Measurements from ENCODE around the gene KRR1. TPM values are rescaled to one million over a fixed set of nuclear protein-coding genes. Genes with fewer than 3 reads are reported as not detected.

KRR1 gene
- total and polyA plus RNA-seq, 7 experiments from 2014 or later, result 64.0 to 120 (median 73.7) TPM

DNA sequence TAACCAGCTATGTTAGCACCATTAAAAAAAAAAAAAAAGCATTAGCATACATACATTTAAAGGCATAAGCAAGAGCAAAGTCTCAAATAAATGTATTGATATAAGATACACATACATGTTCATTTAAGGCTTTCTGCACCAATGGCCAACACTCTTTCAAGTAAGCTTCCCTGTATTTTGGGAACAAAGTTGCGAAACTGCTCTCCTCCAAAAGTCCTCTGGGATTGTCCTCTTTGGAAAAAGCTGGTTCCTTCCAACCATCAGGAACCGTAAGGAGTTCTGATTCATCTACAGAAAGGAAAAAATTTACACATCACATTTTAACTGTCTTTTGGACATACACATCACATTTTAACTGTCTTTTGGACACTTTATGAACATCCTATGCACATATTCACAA lies 3.2 kb downstream of the KRR1 start:
- ChIA-PET CTCF (interaction anchor here (0.6 to 2.1 kb wide), 5 partner anchors 24 to 178 kb away, joined by 3 to 19 read pairs (median 4); partner anchors contain the start of genes CAPS2 and GLIPR1L1), POLR2A (interaction anchor here (0.7 kb wide), 1 partner anchor 24 kb away, joined by 4 read pairs; no protein-coding TSS in a partner anchor)
- intact Hi-C loops (cut with micrococcal nuclease), result loop anchor here in 1 of 2 donors (5.0 kb wide), 1 partner anchor 821 kb away; no protein-coding TSS in a partner anchor
- Histone ChIP-seq H3K4me3 (ENCODE audit: low read length) (no peak overlapping the region), H3K27me3 (ENCODE audit: control insufficient read depth in 2 of 2, insufficient read depth in 2 of 2, low read length in 2 of 2) (no peaks in the 10 kb centered on the region), H3K36me3 (ENCODE audit: control insufficient read depth in 2 of 3, insufficient read depth in 3 of 3, low read length in 3 of 3) (peaks cover 6 to 31% (median 15%) of the 10 kb centered on the region in 3 experiments), H3K9me3 (ENCODE audit: control insufficient read depth in 2 of 3, low read length in 3 of 3) (no peaks in the 10 kb centered on the region), H3K27ac (ENCODE audit: low read depth, low read length) (no peak overlapping the region), H3K4me1 (ENCODE audit: control insufficient read depth in 2 of 2, insufficient read depth in 2 of 2, low read length in 2 of 2) (peaks cover 13% of the 10 kb centered on the region in 2 donors)
- peaks cover 3 to 23% (median 12%) of the 10 kb centered on the region in 5 donors for H3K36me3 Mint-ChIP-seq
- peaks cover 19 to 52% (median 42%) of the 10 kb centered on the region in 7 donors for H3K4me1 Mint-ChIP-seq
- no peaks in the 10 kb centered on the region for H3K27me3 Mint-ChIP-seq
- no peak overlapping the region for H3K4me3 Mint-ChIP-seq
- H3K9me3 Mint-ChIP-seq, result peaks cover 0 to 6% (median 0%) of the 10 kb centered on the region in 11 donors
- DNase-seq (no peak), ATAC-seq (no peak)
- peak overlapping the region in 1 of 9 donors; percentile 34 for H3K27ac Mint-ChIP-seq

DNA sequence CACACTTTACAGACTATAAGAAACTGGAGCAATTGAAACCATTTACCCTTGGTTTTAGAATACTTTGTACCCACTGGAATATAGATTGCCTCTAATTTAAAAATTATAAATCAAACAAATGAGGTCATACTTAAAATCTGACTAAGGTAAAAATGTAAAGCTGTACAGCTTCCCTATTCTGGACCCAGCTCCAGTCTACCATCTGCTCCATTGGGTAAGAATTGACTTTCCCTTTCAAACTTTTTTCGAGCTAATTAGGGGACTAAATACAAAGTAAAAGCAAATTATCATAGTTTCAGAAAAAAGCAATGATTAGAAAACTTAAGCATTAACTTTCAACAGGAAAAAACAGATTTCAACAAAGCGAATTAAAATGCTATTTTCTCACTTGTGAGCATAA lies 4.3 kb downstream of the KRR1 start:
- Histone ChIP-seq H3K36me3 (ENCODE audit: control insufficient read depth in 2 of 3, insufficient read depth in 3 of 3, low read length in 3 of 3) (peaks cover 10 to 41% (median 19%) of the 10 kb centered on the region in 3 experiments), H3K4me3 (ENCODE audit: low read length) (no peak overlapping the region), H3K27me3 (ENCODE audit: control insufficient read depth in 2 of 2, insufficient read depth in 2 of 2, low read length in 2 of 2) (no peaks in the 10 kb centered on the region), H3K9me3 (ENCODE audit: control insufficient read depth in 2 of 3, low read length in 3 of 3) (no peaks in the 10 kb centered on the region), H3K27ac (ENCODE audit: low read depth, low read length) (no peak overlapping the region), H3K4me1 (ENCODE audit: control insufficient read depth in 2 of 2, insufficient read depth in 2 of 2, low read length in 2 of 2) (peaks cover 13% of the 10 kb centered on the region in 2 donors)
- peaks cover 3 to 23% (median 12%) of the 10 kb centered on the region in 5 donors for H3K36me3 Mint-ChIP-seq
- H3K9me3 Mint-ChIP-seq, result peaks cover 0 to 6% (median 0%) of the 10 kb centered on the region in 11 donors
- H3K27ac Mint-ChIP-seq, result peak overlapping the region in 1 of 9 donors; percentile 49
- intact Hi-C loops (cut with micrococcal nuclease), result loop anchor here in 1 of 2 donors (5.0 kb wide), 1 partner anchor 820 kb away; no protein-coding TSS in a partner anchor
- no peaks in the 10 kb centered on the region for H3K27me3 Mint-ChIP-seq
- ChIA-PET POLR2A (interaction anchor here (0.6 to 1.4 kb wide), 2 partner anchors 26 to 1053 kb away, joined by 4 read pairs; partner anchors contain the start of gene GLIPR1), CTCF (interaction anchor here (0.8 to 2.1 kb wide), 4 partner anchors 23 to 175 kb away, joined by 3 to 19 read pairs (median 6); partner anchors contain the start of genes GLIPR1L1 and GLIPR1L2)
- ATAC-seq (no peak), DNase-seq (no peak)
- peaks cover 19 to 51% (median 41%) of the 10 kb centered on the region in 7 donors for H3K4me1 Mint-ChIP-seq
- no peak overlapping the region for H3K4me3 Mint-ChIP-seq

DNA sequence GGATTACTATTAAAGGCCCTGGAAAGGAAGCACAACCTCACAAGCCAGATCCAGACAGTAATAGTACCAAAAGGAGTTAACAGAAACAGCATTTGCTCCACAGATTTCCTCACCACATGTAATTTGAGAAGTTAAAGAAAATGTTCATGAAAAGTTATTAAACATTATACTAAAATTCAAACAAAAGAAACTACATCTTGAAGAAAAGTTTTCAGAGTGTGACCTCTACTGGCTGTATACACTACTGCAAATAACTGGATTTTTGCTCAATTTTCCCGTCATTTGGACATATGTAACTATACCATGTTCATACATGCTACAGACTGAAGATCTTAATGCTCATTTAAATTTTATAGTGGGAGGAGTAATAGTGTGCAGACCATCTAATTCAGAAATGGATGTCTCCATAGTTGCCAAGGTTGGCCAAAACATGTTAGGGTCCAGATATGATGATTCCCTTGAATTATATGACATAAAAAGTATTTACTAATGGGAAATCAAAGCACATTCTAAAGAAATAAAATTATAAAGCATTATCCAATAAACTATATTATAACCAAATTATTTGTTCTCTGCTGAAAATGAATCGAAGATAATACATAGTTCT lies 5.6 kb downstream of the KRR1 start:
- no peaks in the 10 kb centered on the region for H3K27me3 Mint-ChIP-seq
- ChIA-PET POLR2A (no interaction called here), CTCF (interaction anchor here (1.2 to 1.3 kb wide), 3 partner anchors 27 to 171 kb away, joined by 4 to 5 read pairs (median 5); partner anchors contain the start of gene GLIPR1L1)
- H3K9me3 Mint-ChIP-seq, result no peaks in the 10 kb centered on the region
- peaks cover 10 to 51% (median 23%) of the 10 kb centered on the region in 3 experiments for H3K36me3 ChIP-seq (ENCODE audit: control insufficient read depth in 2 of 3, insufficient read depth in 3 of 3, low read length in 3 of 3)
- H3K27me3 ChIP-seq (ENCODE audit: control insufficient read depth in 2 of 2, insufficient read depth in 2 of 2, low read length in 2 of 2), result no peaks in the 10 kb centered on the region
- no peak overlapping the region for H3K27ac ChIP-seq (ENCODE audit: low read depth, low read length)
- DNase-seq, result peak in 4 of 9 donors; percentile 18 to 42 (median 29)
- peak overlapping the region in 4 of 9 donors; percentile 0 to 71 (median 5) for H3K27ac Mint-ChIP-seq
- H3K4me3 Mint-ChIP-seq, result no peak overlapping the region
- no peaks in the 10 kb centered on the region for H3K9me3 ChIP-seq (ENCODE audit: control insufficient read depth in 2 of 3, low read length in 3 of 3)
- no peak overlapping the region for H3K4me3 ChIP-seq (ENCODE audit: low read length)
- peak; percentile 75 for ATAC-seq
- intact Hi-C loops (cut with micrococcal nuclease), result loop anchor here (1.0 to 5.0 kb wide), 5 partner anchors 69 to 819 kb away; partner anchors contain the start of genes GLIPR1L1 (in 2 of the 2) and GLIPR1L2 (in 1 of the 2)
- H3K4me1 Mint-ChIP-seq, result peaks cover 14 to 38% (median 32%) of the 10 kb centered on the region in 7 donors
- H3K36me3 Mint-ChIP-seq, result peaks cover 0 to 28% (median 10%) of the 10 kb centered on the region in 5 donors
- peaks cover 12 to 13% of the 10 kb centered on the region in 2 donors for H3K4me1 ChIP-seq (ENCODE audit: control insufficient read depth in 2 of 2, insufficient read depth in 2 of 2, low read length in 2 of 2)

DNA sequence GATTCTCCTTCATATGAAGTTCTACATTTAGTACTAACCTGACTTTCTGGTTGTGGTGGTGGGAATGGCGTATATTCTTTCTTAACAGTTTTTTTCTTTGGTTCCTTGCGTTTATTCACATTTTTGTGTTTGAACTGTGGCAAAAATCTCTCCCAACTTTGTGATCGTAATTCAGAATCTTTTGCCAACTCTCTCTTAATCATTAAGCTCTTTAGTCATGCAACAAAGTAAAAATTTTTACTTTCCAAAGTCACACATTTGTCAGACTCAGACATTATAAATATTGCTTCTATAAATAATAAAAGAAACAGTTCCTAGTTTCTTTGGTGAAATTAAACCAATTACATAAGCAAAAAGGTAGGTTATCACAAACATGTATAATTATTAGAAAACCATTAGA lies 7.5 kb downstream of the KRR1 start:
- H3K4me3 Mint-ChIP-seq, result no peak overlapping the region
- H3K4me1 ChIP-seq (ENCODE audit: control insufficient read depth in 2 of 2, insufficient read depth in 2 of 2, low read length in 2 of 2), result no peaks in the 10 kb centered on the region
- POLR2A ChIA-PET, result no interaction called here

DNA sequence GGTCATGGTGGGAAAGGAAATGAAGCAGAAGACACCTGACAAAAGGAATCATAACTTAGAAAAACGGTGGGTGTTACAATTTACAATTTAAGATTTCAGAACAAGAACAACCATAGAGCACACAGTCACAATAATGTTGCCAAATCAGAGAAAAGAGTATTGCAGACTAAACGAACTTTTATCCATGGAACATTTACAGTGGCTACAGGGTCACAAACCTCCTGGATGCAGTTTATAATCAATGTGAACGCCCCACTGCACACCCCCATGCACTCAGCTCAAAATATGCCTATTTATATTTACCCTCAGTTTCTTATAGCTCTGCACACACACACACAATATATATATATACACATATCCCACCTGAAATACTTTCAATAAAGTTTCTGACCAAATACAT lies 8.0 kb downstream of the KRR1 start:
- DNase-seq (no peak), ATAC-seq (no peak)
- Histone ChIP-seq H3K4me1 (ENCODE audit: control insufficient read depth in 2 of 2, insufficient read depth in 2 of 2, low read length in 2 of 2) (no peaks in the 10 kb centered on the region), H3K27ac (ENCODE audit: low read depth, low read length) (no peak overlapping the region), H3K9me3 (ENCODE audit: control insufficient read depth in 2 of 3, low read length in 3 of 3) (no peaks in the 10 kb centered on the region), H3K4me3 (ENCODE audit: low read length) (no peak overlapping the region), H3K36me3 (ENCODE audit: control insufficient read depth in 2 of 3, insufficient read depth in 3 of 3, low read length in 3 of 3) (peaks cover 10 to 63% (median 32%) of the 10 kb centered on the region in 3 experiments), H3K27me3 (ENCODE audit: control insufficient read depth in 2 of 2, insufficient read depth in 2 of 2, low read length in 2 of 2) (no peaks in the 10 kb centered on the region)
- H3K4me3 Mint-ChIP-seq, result no peak overlapping the region
- peak overlapping the region in 1 of 9 donors; percentile 20 for H3K27ac Mint-ChIP-seq
- no peaks in the 10 kb centered on the region for H3K9me3 Mint-ChIP-seq
- ChIA-PET CTCF (interaction anchor here (0.5 to 2.1 kb wide), 4 partner anchors 19 to 1252 kb away, joined by 3 to 16 read pairs (median 4); partner anchors contain the start of gene GLIPR1L1), POLR2A (no interaction called here)
- peaks cover 3 to 39% (median 12%) of the 10 kb centered on the region in 5 donors for H3K36me3 Mint-ChIP-seq
- intact Hi-C loops (cut with micrococcal nuclease), result no loop called here
- H3K27me3 Mint-ChIP-seq, result no peaks in the 10 kb centered on the region
- H3K4me1 Mint-ChIP-seq, result peaks cover 5 to 19% (median 13%) of the 10 kb centered on the region in 7 donors

More for the DNA sequence above, 7.5 kb downstream of the KRR1 start:
- Histone ChIP-seq H3K27ac (ENCODE audit: low read depth, low read length) (no peak overlapping the region), H3K27me3 (ENCODE audit: control insufficient read depth in 2 of 2, insufficient read depth in 2 of 2, low read length in 2 of 2) (no peaks in the 10 kb centered on the region), H3K36me3 (ENCODE audit: control insufficient read depth in 2 of 3, insufficient read depth in 3 of 3, low read length in 3 of 3) (peaks cover 10 to 60% (median 28%) of the 10 kb centered on the region in 3 experiments), H3K9me3 (ENCODE audit: control insufficient read depth in 2 of 3, low read length in 3 of 3) (no peaks in the 10 kb centered on the region), H3K4me3 (ENCODE audit: low read length) (no peak overlapping the region)
- Mint-ChIP-seq H3K27me3 (no peaks in the 10 kb centered on the region), H3K9me3 (no peaks in the 10 kb centered on the region), H3K36me3 (peaks cover 0 to 36% (median 14%) of the 10 kb centered on the region in 5 donors), H3K4me1 (peaks cover 5 to 20% (median 15%) of the 10 kb centered on the region in 7 donors), H3K27ac (peak overlapping the region in 1 of 9 donors; percentile 20)
- DNase-seq (no peak), ATAC-seq (no peak)
- CTCF ChIA-PET, result interaction anchor here (0.7 to 2.1 kb wide), 3 partner anchors 19 to 1252 kb away, joined by 4 to 16 read pairs (median 4); partner anchors contain the start of gene GLIPR1L1
- intact Hi-C loops (cut with micrococcal nuclease), result loop anchor here in 1 of 2 donors (2.0 kb wide), 1 partner anchor 67 kb away; no protein-coding TSS in a partner anchor

DNA sequence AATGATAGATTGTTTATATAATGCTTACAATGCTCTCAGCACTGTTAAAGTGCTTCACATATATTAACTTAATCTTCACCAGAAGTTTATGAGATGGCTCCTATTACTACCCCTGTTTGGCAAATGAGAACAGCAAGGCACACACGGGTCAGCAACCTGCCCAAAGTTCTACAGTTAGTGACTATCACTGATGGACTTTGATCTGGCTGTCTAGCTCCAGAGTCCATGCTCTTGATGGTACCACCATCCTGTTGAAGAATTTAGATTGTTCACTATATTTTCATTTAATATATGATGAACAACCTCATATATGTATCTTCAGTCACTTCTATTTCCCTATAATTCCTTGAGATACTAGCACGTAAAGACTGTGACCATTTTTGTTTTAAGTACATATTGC lies 20.2 kb downstream of the KRR1 start:
- H3K36me3 ChIP-seq (ENCODE audit: control insufficient read depth in 2 of 3, insufficient read depth in 3 of 3, low read length in 3 of 3), result peaks cover 0 to 17% (median 16%) of the 10 kb centered on the region in 3 experiments
- peaks cover 0 to 13% (median 5%) of the 10 kb centered on the region in 5 donors for H3K36me3 Mint-ChIP-seq
- H3K27ac ChIP-seq (ENCODE audit: low read depth, low read length), result no peak overlapping the region
- POLR2A ChIA-PET, result no interaction called here
- H3K4me1 ChIP-seq (ENCODE audit: control insufficient read depth in 2 of 2, insufficient read depth in 2 of 2, low read length in 2 of 2), result peaks cover 0 to 8% of the 10 kb centered on the region in 2 donors
- H3K27me3 ChIP-seq (ENCODE audit: control insufficient read depth in 2 of 2, insufficient read depth in 2 of 2, low read length in 2 of 2), result no peaks in the 10 kb centered on the region
- H3K4me1 Mint-ChIP-seq, result peaks cover 16 to 31% (median 24%) of the 10 kb centered on the region in 7 donors
- intact Hi-C loops (cut with micrococcal nuclease), result no loop called here
- no peaks in the 10 kb centered on the region for H3K9me3 ChIP-seq (ENCODE audit: control insufficient read depth in 2 of 3, low read length in 3 of 3)
- H3K9me3 Mint-ChIP-seq, result no peaks in the 10 kb centered on the region
- no peaks in the 10 kb centered on the region for H3K27me3 Mint-ChIP-seq
- DNase-seq (no peak), ATAC-seq (no peak)
- CTCF ChIA-PET, result no interaction called here
- no peak overlapping the region for H3K4me3 ChIP-seq (ENCODE audit: low read length)
- H3K4me3 Mint-ChIP-seq, result no peak overlapping the region
- H3K27ac Mint-ChIP-seq, result peak overlapping the region in 3 of 9 donors; percentile 28 to 63 (median 46)

Data from naive thymus-derived CD4-positive, alpha-beta T cell (primary cell).